Stimulated activated CD8-positive, alpha-beta memory T cell treated with anti-CD3 and anti-CD28 coated beads, Interleukin-4, amount 100 ng/mL, for 24 hours (primary cell): ENCODE measurements around the gene NCF2.

ENCODE experiments used
- DNase-seq: peaks from one replicate; pipeline ENCODE4 v3.0.0-alpha.2; 2020; ENCODE audit warnings: low read depth

The NCF2 gene

GRCh38 chr1:183611021-183611420, 20.8 kb upstream of the NCF2 start:
- DNase-seq: no peak

GRCh38 chr1:183609759-183610452, 19.6 kb upstream of the NCF2 start:
- no peak for DNase-seq

- DNase-seq: no peak
Observed at GRCh38 chr1:183609313-183609712, 19.1 kb upstream of the NCF2 start.

- DNase-seq: no peak
Observed at GRCh38 chr1:183607322-183607980, 17.2 kb upstream of the NCF2 start.

- no peak for DNase-seq
Observed at GRCh38 chr1:183605904-183606303, 15.6 kb upstream of the NCF2 start.

- DNase-seq: no peak
Observed at GRCh38 chr1:183604815-183605214, 14.6 kb upstream of the NCF2 start.

GRCh38 chr1:183604038-183604808, 14.0 kb upstream of the NCF2 start:
- no peak for DNase-seq

GRCh38 chr1:183602510-183602909, 12.3 kb upstream of the NCF2 start:
- DNase-seq: no peak

GRCh38 chr1:183600634-183601033, 10.4 kb upstream of the NCF2 start:
- DNase-seq: no peak

GRCh38 chr1:183600136-183600535, 9.9 kb upstream of the NCF2 start:
- no peak for DNase-seq

GRCh38 chr1:183598386-183598785, 8.1 kb upstream of the NCF2 start:
- DNase-seq: no peak

GRCh38 chr1:183597656-183598347, 7.5 kb upstream of the NCF2 start:
- DNase-seq: no peak

GRCh38 chr1:183596500-183596899, 6.2 kb upstream of the NCF2 start:
- DNase-seq: no peak

GRCh38 chr1:183595537-183595936, 5.3 kb upstream of the NCF2 start:
- no peak for DNase-seq

GRCh38 chr1:183593356-183593755, 3.1 kb upstream of the NCF2 start:
- DNase-seq: no peak

- no peak for DNase-seq
Observed at GRCh38 chr1:183592733-183593132, 2.5 kb upstream of the NCF2 start.

GRCh38 chr1:183589874-183590243, 400 bp downstream of the NCF2 start:
- no peak for DNase-seq

GRCh38 chr1:183589384-183589783, 875 bp downstream of the NCF2 start:
- DNase-seq: no peak

- no peak for DNase-seq
Observed at GRCh38 chr1:183588827-183589226, 1.4 kb downstream of the NCF2 start.

GRCh38 chr1:183586926-183587325, 3.3 kb downstream of the NCF2 start:
- no peak for DNase-seq

- DNase-seq: no peak
Observed at GRCh38 chr1:183586455-183586854, 3.8 kb downstream of the NCF2 start.

GRCh38 chr1:183585038-183585437, 5.2 kb downstream of the NCF2 start:
- no peak for DNase-seq

GRCh38 chr1:183584147-183584546, 6.1 kb downstream of the NCF2 start:
- DNase-seq: no peak
